HG02970 (cell line): ENCODE results near the gene TH.
"Not testable (repeated sequence)": the region's sequence is repeated elsewhere in the genome, so short reads cannot be mapped to it uniquely, and the experiment has no call there.

Source experiments
- ATAC-seq: cut with Tn5 transposase; IDR thresholded peaks from one replicate; pipeline ENCODE4 v1.9.1; 2021; ENCODE audit warnings: mild to moderate bottlenecking, moderate library complexity, moderate number of reproducible peaks; ENCODE audit not compliant: unreplicated experiment, low FRiP score

The TH gene

GRCh38 chr11:2179516-2179915 lies 7.9 kb upstream of the TH start:
- ATAC-seq: no peak

GRCh38 chr11:2178906-2179494 lies 7.4 kb upstream of the TH start:
- ATAC-seq: no peak

GRCh38 chr11:2178055-2178773 lies 6.6 kb upstream of the TH start:
- ATAC-seq: not testable (repeated sequence)

- no peak for ATAC-seq
Measured at GRCh38 chr11:2177076-2177475, 5.5 kb upstream of the TH start.

GRCh38 chr11:2176389-2176900 lies 4.8 kb upstream of the TH start:
- ATAC-seq: no peak

GRCh38 chr11:2175659-2176058 lies 4.0 kb upstream of the TH start:
- ATAC-seq: no peak

GRCh38 chr11:2174361-2174760 lies 2.7 kb upstream of the TH start:
- no peak for ATAC-seq

- ATAC-seq: no peak
Measured at GRCh38 chr11:2173761-2174160, 2.1 kb upstream of the TH start.

- no peak for ATAC-seq
Measured at GRCh38 chr11:2173150-2173693, 1.6 kb upstream of the TH start.

- ATAC-seq: no peak
Measured at GRCh38 chr11:2172676-2173075, 1.1 kb upstream of the TH start.

GRCh38 chr11:2169626-2170570 lies 1.7 kb downstream of the TH start:
- ATAC-seq: no peak

- ATAC-seq: no peak
Measured at GRCh38 chr11:2169005-2169378, 2.6 kb downstream of the TH start.

- no peak for ATAC-seq
Measured at GRCh38 chr11:2168286-2169004, 3.2 kb downstream of the TH start.

GRCh38 chr11:2167141-2168045 lies 4.2 kb downstream of the TH start:
- no peak for ATAC-seq

GRCh38 chr11:2166091-2166851 lies 5.3 kb downstream of the TH start:
- no peak for ATAC-seq

- ATAC-seq: no peak
Measured at GRCh38 chr11:2165571-2165970, 6.0 kb downstream of the TH start.

- no peak for ATAC-seq
Measured at GRCh38 chr11:2164861-2165555, 6.6 kb downstream of the TH start.

GRCh38 chr11:2164081-2164480 lies 7.5 kb downstream of the TH start:
- no peak for ATAC-seq
